Measurements from ENCODE around the gene TTC27.

The TTC27 gene

GRCh38 chr2:32760628-32761027 lies 132.8 kb downstream of the TTC27 start:
- no peak for DNase-seq

- peak; percentile 97 for DNase-seq
Observed at GRCh38 chr2:32768387-32769174, 140.7 kb downstream of the TTC27 start.

- no peak for DNase-seq
Observed at GRCh38 chr2:32770360-32770759, 142.5 kb downstream of the TTC27 start.

- DNase-seq: peak; percentile 57
Observed at GRCh38 chr2:32772638-32773447, 145.0 kb downstream of the TTC27 start.

- DNase-seq: no peak
Observed at GRCh38 chr2:32773448-32773808, 145.6 kb downstream of the TTC27 start.

- DNase-seq: no peak
Observed at GRCh38 chr2:32775954-32776353, 148.1 kb downstream of the TTC27 start.

GRCh38 chr2:32777714-32778113 lies 149.9 kb downstream of the TTC27 start:
- no peak for DNase-seq

GRCh38 chr2:32780961-32781360 lies 153.1 kb downstream of the TTC27 start:
- peak; percentile 2 for DNase-seq

- no peak for DNase-seq
Observed at GRCh38 chr2:32783469-32783868, 155.6 kb downstream of the TTC27 start.

GRCh38 chr2:32783933-32784332 lies 156.1 kb downstream of the TTC27 start:
- DNase-seq: no peak

- no peak for DNase-seq
Observed at GRCh38 chr2:32787207-32787606, 159.4 kb downstream of the TTC27 start.

GRCh38 chr2:32788114-32788513 lies 160.3 kb downstream of the TTC27 start:
- DNase-seq: no peak

- no peak for DNase-seq
Observed at GRCh38 chr2:32792416-32792815, 164.6 kb downstream of the TTC27 start.

- no peak for DNase-seq
Observed at GRCh38 chr2:32798829-32799228, 171.0 kb downstream of the TTC27 start.

GRCh38 chr2:32801741-32802140 lies 173.9 kb downstream of the TTC27 start:
- DNase-seq: no peak

GRCh38 chr2:32802877-32803276 lies 175.0 kb downstream of the TTC27 start:
- DNase-seq: no peak

GRCh38 chr2:32804205-32804604 lies 176.4 kb downstream of the TTC27 start:
- DNase-seq: no peak

- DNase-seq: no peak
Observed at GRCh38 chr2:32805104-32806095, 177.6 kb downstream of the TTC27 start.

GRCh38 chr2:32806857-32807256 lies 179.0 kb downstream of the TTC27 start:
- no peak for DNase-seq

GRCh38 chr2:32807662-32808061 lies 179.8 kb downstream of the TTC27 start:
- no peak for DNase-seq

GRCh38 chr2:32810909-32811495 lies 183.2 kb downstream of the TTC27 start:
- no peak for DNase-seq

GRCh38 chr2:32811696-32812095 lies 183.8 kb downstream of the TTC27 start:
- DNase-seq: no peak

GRCh38 chr2:32812316-32812715 lies 184.5 kb downstream of the TTC27 start:
- DNase-seq: no peak
